Cardiac muscle cell (in vitro differentiated cells and primary cell): ENCODE measurements around the gene EIF5B. TPM values are rescaled to one million over a fixed set of nuclear protein-coding genes. Genes with fewer than 3 reads are reported as not detected.
"Not testable (repeated sequence)": the region's sequence is repeated elsewhere in the genome, so short reads cannot be mapped to it uniquely, and the experiment has no call there.

Source experiments
- DNase-seq, 2 donors: peaks; one replicate each; pipeline versions ENCODE4 v3.0.0 to v3.0.0-alpha.2; 2010 to 2017; ENCODE audit warnings: low read depth in 1 of 2, low spot score in 1 of 2
- H3K27ac ChIP-seq: fragments of 200-600 bp; sonication (generic); 2 replicates; pipeline ENCODE4 v1.5.1; 2016
- H3K27me3 ChIP-seq: fragments of 200-600 bp; sonication (generic); 2 replicates; pipeline ENCODE4 v1.6.0; 2016; ENCODE audit warnings: control low read depth
- H3K36me3 ChIP-seq: fragments of 200-600 bp; sonication (generic); 2 replicates; pipeline ENCODE4 v1.5.1; 2016; ENCODE audit warnings: control low read depth
- H3K4me1 ChIP-seq: fragments of 200-600 bp; sonication (generic); 2 replicates; pipeline ENCODE4 v1.8.1; 2017; ENCODE audit warnings: low read depth, mild to moderate bottlenecking, mixed run types
- H3K4me3 ChIP-seq: fragments of 200-600 bp; sonication (generic); 2 replicates; pipeline ENCODE4 v1.5.1; 2016; ENCODE audit warnings: mild to moderate bottlenecking
- H3K9me3 ChIP-seq: fragments of 200-600 bp; sonication (generic); 2 replicates; pipeline ENCODE4 v1.5.1; 2017; ENCODE audit warnings: low read depth, mild to moderate bottlenecking, control low read depth
- polyA plus RNA-seq: library from polyadenylated mRNA; unstranded; fragments of >200 nt; fragmentation: Nextera tagmentation; extraction: Ambion mirVana; gene quantifications from 2 replicates; pipeline ENCODE4 v1.2.1, GENCODE V29; 2016
- total RNA-seq: library from RNA; depleted of rRNA; stranded (reverse); fragments of >200 nt; gene quantifications from 2 replicates; pipeline ENCODE4 v1.2.3, GENCODE V29; 2016
- TF ChIP-seq, protein P1 (sequence below): IDR thresholded peaks from 2 replicates; pipeline ENCODE4 v1.5.1; 2012; ENCODE audit warnings: low read depth, mild to moderate bottlenecking, low read length

EIF5B gene
- total and polyA plus RNA-seq, 2 experiments from 2014 or later: 14.5 to 25.2 TPM

- H3K9me3 ChIP-seq: no peaks in the 10 kb centered on the region
- H3K4me3 ChIP-seq: no peak overlapping the region
- no peaks in the 10 kb centered on the region for H3K4me1 ChIP-seq
- no peak for DNase-seq
- TF ChIP-seq, protein P1, sequence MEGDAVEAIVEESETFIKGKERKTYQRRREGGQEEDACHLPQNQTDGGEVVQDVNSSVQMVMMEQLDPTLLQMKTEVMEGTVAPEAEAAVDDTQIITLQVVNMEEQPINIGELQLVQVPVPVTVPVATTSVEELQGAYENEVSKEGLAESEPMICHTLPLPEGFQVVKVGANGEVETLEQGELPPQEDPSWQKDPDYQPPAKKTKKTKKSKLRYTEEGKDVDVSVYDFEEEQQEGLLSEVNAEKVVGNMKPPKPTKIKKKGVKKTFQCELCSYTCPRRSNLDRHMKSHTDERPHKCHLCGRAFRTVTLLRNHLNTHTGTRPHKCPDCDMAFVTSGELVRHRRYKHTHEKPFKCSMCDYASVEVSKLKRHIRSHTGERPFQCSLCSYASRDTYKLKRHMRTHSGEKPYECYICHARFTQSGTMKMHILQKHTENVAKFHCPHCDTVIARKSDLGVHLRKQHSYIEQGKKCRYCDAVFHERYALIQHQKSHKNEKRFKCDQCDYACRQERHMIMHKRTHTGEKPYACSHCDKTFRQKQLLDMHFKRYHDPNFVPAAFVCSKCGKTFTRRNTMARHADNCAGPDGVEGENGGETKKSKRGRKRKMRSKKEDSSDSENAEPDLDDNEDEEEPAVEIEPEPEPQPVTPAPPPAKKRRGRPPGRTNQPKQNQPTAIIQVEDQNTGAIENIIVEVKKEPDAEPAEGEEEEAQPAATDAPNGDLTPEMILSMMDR: no peak
- H3K27ac ChIP-seq: no peak overlapping the region
- H3K27me3 ChIP-seq: no peaks in the 10 kb centered on the region
- peaks cover 10% of the 10 kb centered on the region for H3K36me3 ChIP-seq
Measured at GRCh38 chr2:99356853-99357252, 19.7 kb downstream of the EIF5B start.

DNA sequence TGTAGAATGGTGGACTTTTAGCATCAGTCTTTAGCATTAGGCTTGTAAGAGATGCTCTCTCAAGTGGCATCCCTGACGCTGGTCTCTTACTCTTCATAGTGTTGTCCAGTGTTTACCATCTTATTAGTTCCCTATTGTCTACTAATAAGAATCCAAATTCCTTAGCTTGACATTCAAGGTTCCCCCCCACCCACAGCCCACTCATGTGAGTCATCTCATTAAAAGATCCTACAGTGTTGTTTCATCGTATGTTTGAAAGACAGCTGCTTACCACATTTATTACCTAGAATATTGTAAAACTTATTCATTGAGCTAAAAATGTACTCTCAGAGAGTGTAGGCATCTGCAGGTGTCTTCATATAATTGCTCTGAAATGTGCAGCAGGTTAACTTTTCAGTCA, 28.5 kb downstream of the EIF5B start:
- Histone ChIP-seq H3K4me1 (no peaks in the 10 kb centered on the region), H3K27me3 (no peaks in the 10 kb centered on the region), H3K36me3 (peaks cover 73% of the 10 kb centered on the region), H3K27ac (no peak overlapping the region), H3K9me3 (no peaks in the 10 kb centered on the region), H3K4me3 (no peak overlapping the region)
- TF ChIP-seq, protein P1: no peak
- no peak for DNase-seq

DNA sequence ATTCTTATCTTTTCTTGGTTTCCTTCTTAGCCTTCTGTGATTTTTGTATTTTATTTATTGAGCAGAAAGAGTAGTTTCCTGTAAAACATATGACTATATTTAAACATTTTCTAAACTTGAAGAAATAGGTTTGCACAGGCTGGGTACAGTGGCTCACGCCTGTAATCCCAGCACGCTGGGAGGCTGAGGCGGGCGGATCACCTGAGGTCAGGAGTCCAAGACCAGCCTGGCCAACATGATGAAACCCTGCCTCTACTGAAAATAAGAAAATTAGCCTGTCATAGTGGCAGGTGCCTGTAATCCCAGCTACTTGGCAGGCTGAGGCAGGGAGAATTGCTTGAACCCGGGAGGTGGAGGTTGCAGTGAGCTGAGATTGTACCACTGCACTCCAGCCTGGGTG, 31.7 kb downstream of the EIF5B start:
- not testable (repeated sequence) for H3K27ac ChIP-seq, H3K4me3 ChIP-seq, DNase-seq, H3K4me1 ChIP-seq, H3K27me3 ChIP-seq, H3K9me3 ChIP-seq
- peaks cover 72% of the 10 kb centered on the region for H3K36me3 ChIP-seq

- Histone ChIP-seq H3K27ac (no peak overlapping the region), H3K4me1 (no peaks in the 10 kb centered on the region), H3K36me3 (peaks cover 64% of the 10 kb centered on the region), H3K27me3 (no peaks in the 10 kb centered on the region), H3K4me3 (no peak overlapping the region), H3K9me3 (no peaks in the 10 kb centered on the region)
- TF ChIP-seq, protein P1: no peak
- DNase-seq: no peak
Measured at GRCh38 chr2:99373144-99373543, 36.0 kb downstream of the EIF5B start.

DNA sequence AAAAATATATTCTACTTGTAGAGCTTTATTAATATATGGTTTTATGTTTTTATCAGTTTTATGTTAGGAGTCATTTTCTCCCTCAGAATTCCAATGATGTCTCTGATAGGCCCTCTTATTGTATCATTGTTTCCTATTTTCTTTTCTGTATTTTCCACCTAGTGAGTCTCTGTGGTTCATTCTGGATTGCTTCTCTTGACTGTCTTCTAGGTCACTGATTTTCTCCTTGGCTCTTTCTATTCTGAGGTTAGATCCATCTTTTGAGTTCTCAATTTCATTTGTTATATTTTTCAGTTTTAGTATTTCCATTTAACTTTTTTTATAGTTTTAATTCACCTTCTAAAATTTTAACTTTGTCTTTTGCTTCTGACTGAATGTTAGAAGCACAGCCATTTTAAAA, 37.6 kb downstream of the EIF5B start:
- H3K4me3 ChIP-seq: no peak overlapping the region
- H3K36me3 ChIP-seq: peaks cover 68% of the 10 kb centered on the region
- no peak overlapping the region for H3K27ac ChIP-seq
- TF ChIP-seq, protein P1: no peak
- H3K9me3 ChIP-seq: no peaks in the 10 kb centered on the region
- H3K4me1 ChIP-seq: no peaks in the 10 kb centered on the region
- DNase-seq: no peak
- H3K27me3 ChIP-seq: no peaks in the 10 kb centered on the region

DNA sequence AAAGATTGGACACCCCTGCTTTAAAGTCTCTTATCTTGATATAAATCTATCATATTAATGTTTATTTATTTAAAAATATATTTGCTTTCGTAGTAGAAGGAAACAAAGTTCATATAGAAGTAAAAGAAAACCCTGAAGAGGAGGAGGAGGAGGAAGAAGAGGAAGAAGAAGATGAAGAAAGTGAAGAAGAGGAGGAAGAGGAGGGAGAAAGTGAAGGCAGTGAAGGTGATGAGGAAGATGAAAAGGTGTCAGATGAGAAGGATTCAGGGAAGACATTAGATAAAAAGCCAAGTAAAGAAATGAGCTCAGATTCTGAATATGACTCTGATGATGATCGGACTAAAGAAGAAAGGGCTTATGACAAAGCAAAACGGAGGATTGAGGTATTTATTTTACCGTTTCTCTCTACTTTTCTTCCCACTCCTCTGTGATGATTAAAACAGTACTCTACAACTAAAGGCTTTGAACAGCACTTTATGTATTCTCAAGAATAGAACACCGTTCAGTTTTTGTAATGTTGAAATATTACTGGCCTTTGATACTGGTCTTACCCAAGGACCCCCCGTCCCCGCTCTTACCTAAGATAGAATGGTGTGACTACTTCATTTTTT, 39.2 kb downstream of the EIF5B start:
- TF ChIP-seq, protein P1: no peak
- Histone ChIP-seq H3K4me3 (no peak overlapping the region), H3K4me1 (no peaks in the 10 kb centered on the region), H3K27ac (no peak overlapping the region), H3K9me3 (no peaks in the 10 kb centered on the region), H3K36me3 (peaks cover 70% of the 10 kb centered on the region), H3K27me3 (no peaks in the 10 kb centered on the region)
- no peak for DNase-seq
